Measurements from ENCODE around the gene CGB3.
"Not testable (repeated sequence)": the region's sequence is repeated elsewhere in the genome, so short reads cannot be mapped to it uniquely, and the experiment has no call there.

The CGB3 gene

DNA sequence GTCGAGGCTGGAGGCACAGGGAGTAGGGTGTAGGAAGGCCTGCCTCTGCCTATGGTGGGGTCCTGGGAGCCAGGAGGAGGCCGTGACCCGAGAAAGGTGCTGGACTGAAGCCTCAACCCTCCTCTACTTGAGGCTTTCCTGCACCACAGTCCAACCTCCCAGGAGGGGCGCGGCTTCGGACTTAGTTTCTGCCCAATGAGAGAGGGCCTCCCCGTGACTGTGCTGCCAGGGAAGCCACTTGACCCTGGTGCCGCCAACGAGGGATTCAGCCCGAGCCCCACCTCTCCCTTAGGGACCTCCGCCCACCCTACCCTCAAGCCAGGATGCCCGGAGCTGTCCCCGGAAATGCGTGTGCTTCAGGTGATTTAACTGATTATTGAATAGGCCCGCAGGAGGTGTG lies at the start of gene CGB3:
Gene CGB3 (minus strand): TSS at position 101 of the 400 bp plus-strand sequence. CDS start 362 bp downstream, outside the sequence.
- not testable (repeated sequence) for H3K9me3 Mint-ChIP-seq (ENCODE audit: low read depth); H3K36me3 Mint-ChIP-seq; H3K27ac Mint-ChIP-seq; H3K4me1 Mint-ChIP-seq (ENCODE audit: low read depth); H3K27me3 Mint-ChIP-seq; H3K4me3 Mint-ChIP-seq

DNA sequence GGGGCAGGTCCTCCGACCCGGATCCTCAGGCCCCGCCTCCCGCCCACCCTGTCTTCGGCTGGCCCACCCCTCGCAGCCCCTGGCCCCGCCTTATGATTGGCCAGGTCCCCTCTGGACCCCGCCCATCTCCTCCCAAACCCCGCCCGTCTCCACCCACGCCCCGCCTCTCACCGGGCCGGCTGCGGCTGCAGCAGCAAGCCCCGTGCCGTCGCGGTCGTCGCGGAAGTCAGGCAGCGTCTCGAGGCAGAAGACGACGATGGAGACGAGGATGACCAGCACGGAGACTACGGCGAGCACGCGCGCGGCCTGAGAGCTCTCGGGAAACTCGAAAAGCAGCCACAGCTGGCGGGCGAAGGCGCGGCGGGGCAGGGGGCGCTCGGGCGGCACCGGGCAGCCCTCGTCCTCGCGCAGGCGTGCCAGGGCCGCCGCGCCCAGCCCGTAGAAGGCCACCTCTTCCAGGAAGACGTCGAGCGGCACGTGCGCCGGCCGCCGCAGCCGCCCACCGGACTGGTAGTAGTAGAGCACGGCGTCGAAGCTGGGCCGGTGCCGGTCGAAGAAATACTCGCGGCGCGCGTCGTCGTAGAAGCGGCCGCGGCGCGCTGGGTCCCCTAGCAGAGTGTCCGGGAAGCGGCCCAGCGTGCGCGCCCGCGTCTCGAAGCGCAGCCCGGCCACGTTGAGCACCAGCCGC lies 47.9 kb upstream of the CGB3 start:
- Mint-ChIP-seq H3K27me3 (peaks cover 38% of the 10 kb centered on the region), H3K4me3 (no peak overlapping the region)

DNA sequence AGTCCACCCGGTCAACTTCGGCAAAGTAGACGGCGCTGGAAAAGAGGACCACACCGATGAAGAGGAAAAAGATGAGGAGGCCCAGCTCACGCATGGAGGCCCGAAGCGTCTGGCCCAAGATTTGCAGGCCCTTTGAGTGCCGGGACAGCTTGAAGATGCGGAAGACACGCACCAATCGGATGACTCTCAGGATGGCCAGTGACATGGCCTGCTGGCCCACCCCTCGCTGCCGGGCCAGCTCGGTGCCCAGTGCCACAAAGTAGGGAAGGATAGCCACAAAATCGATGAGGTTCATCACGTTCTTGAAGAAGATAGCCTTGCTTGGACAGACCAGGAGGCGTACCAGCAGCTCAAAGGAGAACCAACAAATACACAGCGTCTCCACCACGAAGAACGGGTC lies 46.3 kb upstream of the CGB3 start:
- Mint-ChIP-seq H3K4me3 (no peak overlapping the region), H3K9me3 (ENCODE audit: low read depth) (no peaks in the 10 kb centered on the region), H3K4me1 (ENCODE audit: low read depth) (peaks cover 8% of the 10 kb centered on the region), H3K36me3 (peaks cover 3% of the 10 kb centered on the region), H3K27ac (no peak overlapping the region), H3K27me3 (peaks cover 50% of the 10 kb centered on the region)

More for the DNA sequence above, 47.9 kb upstream of the CGB3 start:
- Mint-ChIP-seq H3K9me3 (ENCODE audit: low read depth) (no peaks in the 10 kb centered on the region), H3K36me3 (peaks cover 3% of the 10 kb centered on the region), H3K4me1 (ENCODE audit: low read depth) (peaks cover 8% of the 10 kb centered on the region), H3K27ac (no peak overlapping the region)

GRCh38 chr19:49069026-49069425 lies 44.9 kb upstream of the CGB3 start:
- no peaks in the 10 kb centered on the region for H3K9me3 Mint-ChIP-seq (ENCODE audit: low read depth)
- no peak overlapping the region for H3K4me3 Mint-ChIP-seq
- H3K36me3 Mint-ChIP-seq = peaks cover 3% of the 10 kb centered on the region

GRCh38 chr19:49067554-49067953 lies 43.4 kb upstream of the CGB3 start:
- no peaks in the 10 kb centered on the region for H3K9me3 Mint-ChIP-seq (ENCODE audit: low read depth)
- peaks cover 3% of the 10 kb centered on the region for H3K36me3 Mint-ChIP-seq
- peaks cover 35% of the 10 kb centered on the region for H3K27me3 Mint-ChIP-seq
- H3K4me3 Mint-ChIP-seq = no peak overlapping the region
- no peaks in the 10 kb centered on the region for H3K4me1 Mint-ChIP-seq (ENCODE audit: low read depth)
- H3K27ac Mint-ChIP-seq = no peak overlapping the region

More at GRCh38 chr19:49069026-49069425, 44.9 kb upstream of the CGB3 start:
- H3K27ac Mint-ChIP-seq = no peak overlapping the region
- H3K4me1 Mint-ChIP-seq (ENCODE audit: low read depth) = peaks cover 8% of the 10 kb centered on the region
- H3K27me3 Mint-ChIP-seq = peaks cover 45% of the 10 kb centered on the region

DNA sequence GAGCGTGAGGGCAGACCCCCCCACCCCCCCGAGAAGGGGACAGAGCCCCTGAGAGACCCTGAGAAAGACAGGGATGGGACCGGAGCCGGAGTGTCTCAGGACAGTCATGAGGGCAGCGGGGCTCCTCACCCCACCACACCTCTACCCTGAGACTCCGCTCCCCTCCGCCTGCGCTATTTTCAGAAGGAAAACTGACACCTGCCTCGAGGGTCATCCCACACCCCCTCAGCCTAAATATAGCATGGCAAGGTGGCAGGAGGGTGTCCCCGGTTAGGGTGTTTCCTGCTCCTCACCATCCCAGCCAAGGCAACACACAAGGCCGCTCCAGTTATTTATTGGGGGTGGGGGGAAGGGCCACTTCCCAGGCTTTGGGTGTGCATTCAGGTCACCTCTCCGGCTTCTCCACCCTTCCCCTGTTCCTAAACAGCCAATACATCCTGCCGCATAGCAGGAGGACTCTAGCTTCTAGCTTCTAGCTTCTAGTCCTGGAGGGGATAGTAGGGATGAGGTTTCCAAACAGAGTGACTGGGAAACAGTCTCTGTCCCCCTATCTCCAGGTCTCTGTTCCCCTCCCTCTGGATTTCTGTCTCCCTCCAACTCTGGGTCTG lies 41.9 kb upstream of the CGB3 start:
- Mint-ChIP-seq H3K27ac (no peak overlapping the region), H3K9me3 (ENCODE audit: low read depth) (no peaks in the 10 kb centered on the region), H3K4me1 (ENCODE audit: low read depth) (no peaks in the 10 kb centered on the region)

DNA sequence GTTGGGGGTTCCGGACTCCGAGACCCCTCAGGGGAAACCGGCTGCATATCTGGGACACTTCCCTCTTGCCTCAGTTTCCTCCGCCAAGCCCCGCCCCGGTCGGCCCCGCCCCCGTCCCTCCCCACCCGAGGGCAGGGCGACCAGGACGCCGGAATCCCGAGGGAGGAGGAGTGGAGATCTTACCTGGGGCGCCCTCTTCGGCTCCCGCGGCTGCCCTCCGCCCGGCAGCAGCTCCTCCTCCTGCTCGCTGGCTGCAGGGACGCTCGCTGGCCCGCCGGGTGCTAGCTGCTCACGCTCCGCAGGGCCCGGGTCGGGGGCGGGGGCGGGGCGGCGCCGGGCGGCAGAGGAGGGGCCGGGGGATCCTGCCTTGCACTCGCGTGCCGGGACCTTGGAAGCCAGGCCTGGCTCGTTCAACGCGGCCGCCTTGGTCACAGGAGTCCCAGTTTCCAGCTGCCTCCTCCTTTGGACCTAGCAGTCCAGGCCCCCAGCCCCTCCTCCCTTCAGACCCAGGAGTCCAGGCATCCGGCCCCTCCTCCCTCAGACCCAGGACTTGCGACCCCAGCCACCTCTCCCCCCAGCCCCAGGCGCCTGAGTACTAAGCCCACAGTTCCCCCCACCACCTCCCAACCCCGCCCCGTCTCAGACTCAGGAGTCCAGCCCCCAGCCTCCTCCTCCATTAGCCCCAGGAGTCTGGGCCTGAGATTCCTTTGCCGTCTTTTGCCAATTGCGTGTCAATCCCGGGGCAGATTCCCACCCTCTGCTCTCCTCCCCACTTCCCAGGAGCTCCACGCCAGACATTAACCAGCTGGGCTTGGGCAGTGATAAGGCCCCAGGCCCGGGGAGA lies 40.9 kb upstream of the CGB3 start, which contains the start of gene NTF4:
Gene NTF4 (minus strand): TSS at position 51 of the 844 bp plus-strand sequence. CDS start 2,821 bp downstream, outside the sequence.
- H3K36me3 Mint-ChIP-seq = no peaks in the 10 kb centered on the region
- no peaks in the 10 kb centered on the region for H3K4me1 Mint-ChIP-seq (ENCODE audit: low read depth)
- no peaks in the 10 kb centered on the region for H3K9me3 Mint-ChIP-seq (ENCODE audit: low read depth)
- H3K4me3 Mint-ChIP-seq = no peak within 1 kb of the TSS
- peaks cover 31% of the 10 kb centered on the region for H3K27me3 Mint-ChIP-seq
- H3K27ac Mint-ChIP-seq = no peak within 1 kb of the TSS

More for the DNA sequence above, 41.9 kb upstream of the CGB3 start:
- H3K27me3 Mint-ChIP-seq = peaks cover 34% of the 10 kb centered on the region
- H3K36me3 Mint-ChIP-seq = peaks cover 3% of the 10 kb centered on the region
- no peak overlapping the region for H3K4me3 Mint-ChIP-seq

GRCh38 chr19:49064029-49064629 lies 40.0 kb upstream of the CGB3 start:
- H3K36me3 Mint-ChIP-seq = no peaks in the 10 kb centered on the region
- no peaks in the 10 kb centered on the region for H3K9me3 Mint-ChIP-seq (ENCODE audit: low read depth)
- no peak overlapping the region for H3K27ac Mint-ChIP-seq
- peaks cover 29% of the 10 kb centered on the region for H3K27me3 Mint-ChIP-seq
- no peaks in the 10 kb centered on the region for H3K4me1 Mint-ChIP-seq (ENCODE audit: low read depth)
- no peak overlapping the region for H3K4me3 Mint-ChIP-seq

DNA sequence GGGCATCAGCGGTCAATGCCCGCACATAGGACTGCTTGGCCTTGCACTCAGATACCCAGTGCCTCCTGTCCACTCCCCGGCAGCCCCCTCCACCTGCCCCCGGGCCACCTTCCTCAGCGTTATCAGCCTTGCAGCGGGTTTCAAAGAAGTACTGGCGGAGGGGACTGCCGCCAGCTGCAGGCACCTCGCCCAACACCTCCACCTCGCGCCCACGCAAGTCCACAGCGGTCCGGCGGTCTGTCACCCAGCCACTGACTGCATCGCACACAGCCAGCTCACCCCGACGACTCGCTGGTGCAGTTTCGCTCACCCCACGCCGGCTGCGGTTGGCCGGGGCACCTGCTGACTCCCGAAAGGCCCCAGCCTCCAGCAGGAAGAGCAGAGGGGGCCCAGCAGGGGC lies 37.3 kb upstream of the CGB3 start:
- Mint-ChIP-seq H3K36me3 (no peaks in the 10 kb centered on the region), H3K4me3 (no peak overlapping the region), H3K4me1 (ENCODE audit: low read depth) (peaks cover 13% of the 10 kb centered on the region), H3K9me3 (ENCODE audit: low read depth) (no peaks in the 10 kb centered on the region), H3K27ac (no peak overlapping the region), H3K27me3 (peaks cover 20% of the 10 kb centered on the region)

- Mint-ChIP-seq H3K27ac (no peak overlapping the region), H3K27me3 (peaks cover 16% of the 10 kb centered on the region), H3K36me3 (no peaks in the 10 kb centered on the region), H3K9me3 (ENCODE audit: low read depth) (no peaks in the 10 kb centered on the region), H3K4me1 (ENCODE audit: low read depth) (peaks cover 15% of the 10 kb centered on the region), H3K4me3 (no peak overlapping the region)
Measured at GRCh38 chr19:49061000-49061399, 36.9 kb upstream of the CGB3 start.

- H3K27me3 Mint-ChIP-seq = peaks cover 12% of the 10 kb centered on the region
- peaks cover 15% of the 10 kb centered on the region for H3K4me1 Mint-ChIP-seq (ENCODE audit: low read depth)
- no peak overlapping the region for H3K4me3 Mint-ChIP-seq
- H3K9me3 Mint-ChIP-seq (ENCODE audit: low read depth) = no peaks in the 10 kb centered on the region
- H3K27ac Mint-ChIP-seq = no peak overlapping the region
- no peaks in the 10 kb centered on the region for H3K36me3 Mint-ChIP-seq
Measured at GRCh38 chr19:49059053-49059452, 34.9 kb upstream of the CGB3 start.

DNA sequence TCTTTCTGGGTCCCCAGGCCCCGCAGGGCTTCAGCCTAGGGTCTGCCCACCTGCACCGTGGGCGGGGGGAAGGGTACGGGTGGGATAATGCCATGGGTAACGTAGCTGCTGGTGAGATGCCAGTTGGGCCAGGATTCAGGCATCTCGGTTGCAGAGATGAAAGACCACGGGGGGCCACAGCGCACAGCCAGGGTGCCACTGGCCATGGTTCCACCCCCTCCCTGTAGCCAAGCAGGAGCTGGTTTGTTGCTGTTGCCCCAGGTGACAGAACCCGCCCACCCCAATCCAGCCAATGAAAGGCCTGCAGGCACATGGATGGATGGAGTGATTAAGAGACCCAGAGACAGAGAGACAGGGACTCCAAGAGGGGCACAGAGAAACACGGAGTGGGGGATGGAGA lies 34.4 kb upstream of the CGB3 start:
- H3K4me1 Mint-ChIP-seq (ENCODE audit: low read depth) = peaks cover 15% of the 10 kb centered on the region
- peaks cover 12% of the 10 kb centered on the region for H3K27me3 Mint-ChIP-seq
- no peak overlapping the region for H3K27ac Mint-ChIP-seq
- H3K36me3 Mint-ChIP-seq = no peaks in the 10 kb centered on the region
- H3K9me3 Mint-ChIP-seq (ENCODE audit: low read depth) = no peaks in the 10 kb centered on the region
- no peak overlapping the region for H3K4me3 Mint-ChIP-seq

DNA sequence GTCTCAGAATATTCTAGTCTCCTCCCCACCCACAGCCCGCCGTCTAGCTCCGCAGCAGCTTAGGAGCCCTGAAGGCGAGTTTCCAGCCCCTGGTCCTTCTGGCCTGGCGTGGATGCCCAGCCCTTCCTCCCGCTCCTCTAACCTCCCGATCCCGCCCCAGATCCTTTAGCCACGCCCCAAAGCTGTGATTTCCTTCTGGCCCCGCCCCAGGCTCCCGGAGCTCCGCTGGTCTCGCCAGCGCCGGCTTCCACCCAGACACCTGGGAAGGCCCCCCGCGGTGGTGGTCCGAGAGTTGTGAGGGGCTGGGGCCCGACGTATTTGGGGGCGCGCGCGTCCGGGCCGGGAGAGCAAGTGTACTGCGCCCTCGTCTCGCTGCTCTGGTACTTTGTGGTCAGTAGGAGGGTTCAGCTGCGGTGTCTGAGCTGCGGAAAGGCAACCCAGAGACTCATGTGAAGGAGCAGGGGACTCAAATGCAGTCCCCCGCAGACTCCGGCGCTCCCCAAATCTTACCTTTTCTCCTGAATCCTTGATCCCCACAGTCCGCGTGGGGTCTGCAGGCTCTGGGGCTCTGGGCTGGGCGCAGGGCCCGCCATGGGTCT lies 33.6 kb upstream of the CGB3 start, which contains the start of gene CGB7:
Gene CGB7 (minus strand): TSS at position 114 of the 599 bp plus-strand sequence. CDS start 2,374 bp downstream, outside the sequence.
- H3K9me3 Mint-ChIP-seq (ENCODE audit: low read depth) = no peaks in the 10 kb centered on the region
- peak within 1 kb of the TSS; percentile 89 for H3K4me3 Mint-ChIP-seq
- H3K27ac Mint-ChIP-seq = no peak within 1 kb of the TSS
- peaks cover 15% of the 10 kb centered on the region for H3K4me1 Mint-ChIP-seq (ENCODE audit: low read depth)
- H3K36me3 Mint-ChIP-seq = no peaks in the 10 kb centered on the region
- peaks cover 12% of the 10 kb centered on the region for H3K27me3 Mint-ChIP-seq

DNA sequence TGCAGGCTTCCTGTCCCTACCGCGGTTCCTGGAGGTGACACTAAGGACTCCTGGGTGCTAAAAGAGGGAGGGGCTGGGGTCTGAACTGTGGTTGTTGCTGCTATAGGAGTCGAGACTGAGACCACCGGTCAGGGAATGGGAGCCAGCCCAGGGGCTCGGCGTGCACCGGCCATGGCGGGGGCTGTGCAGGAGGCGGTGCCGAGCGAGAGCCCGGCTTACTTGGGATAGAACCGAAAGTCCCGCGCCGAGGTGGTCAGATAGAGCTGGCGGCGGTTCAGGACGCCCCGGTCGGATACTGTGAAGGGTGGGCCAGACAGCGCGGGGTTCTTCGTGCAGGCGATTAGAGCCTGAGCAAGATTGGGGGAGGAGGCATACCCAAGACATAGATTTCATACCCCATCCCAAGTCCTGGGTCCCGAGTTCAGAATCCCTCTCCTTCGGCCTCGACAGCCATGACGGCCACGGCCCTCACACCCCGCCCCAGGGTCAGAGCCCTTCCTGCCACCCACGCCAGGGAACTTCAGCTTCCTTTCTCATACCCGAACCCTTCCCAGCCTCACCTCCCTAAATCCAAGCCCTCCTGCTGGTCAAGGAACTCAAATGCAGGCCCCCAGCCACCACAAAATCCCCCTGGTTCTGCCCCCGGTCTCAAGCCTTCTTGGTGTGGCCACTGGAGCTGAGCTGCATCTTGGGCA lies 32.9 kb upstream of the CGB3 start:
- peaks cover 15% of the 10 kb centered on the region for H3K4me1 Mint-ChIP-seq (ENCODE audit: low read depth)
- H3K27me3 Mint-ChIP-seq = peaks cover 12% of the 10 kb centered on the region
- H3K4me3 Mint-ChIP-seq = peak overlapping the region; percentile 89
- H3K27ac Mint-ChIP-seq; H3K9me3 Mint-ChIP-seq (ENCODE audit: low read depth); H3K36me3 Mint-ChIP-seq: not testable (repeated sequence)
